Muscle layer of colon (tissue), 2 donors: ENCODE results near the gene SPRR2A.
"Not testable (repeated sequence)": the region's sequence is repeated elsewhere in the genome, so short reads cannot be mapped to it uniquely, and the experiment has no call there.

Source experiments
- H3K27ac ChIP-seq: one replicate; pipeline ENCODE4 v1.7.0; 2013; ENCODE audit warnings: low read depth, mild to moderate bottlenecking, low read length, moderate library complexity
- H3K27me3 ChIP-seq, 2 donors: one replicate each; pipeline ENCODE4 v1.7.0; 2013; ENCODE audit warnings: low read length in 2 of 2, mild to moderate bottlenecking in 2 of 2; ENCODE audit not compliant: insufficient read depth in 2 of 2, control insufficient read depth in 1 of 2
- H3K36me3 ChIP-seq: one replicate; pipeline ENCODE4 v1.7.0; 2013; ENCODE audit warnings: mild to moderate bottlenecking, low read length; ENCODE audit not compliant: insufficient read depth
- H3K4me1 ChIP-seq: one replicate; pipeline ENCODE4 v1.7.0; 2013; ENCODE audit warnings: mild to moderate bottlenecking, low read length; ENCODE audit not compliant: insufficient read depth
- H3K4me3 ChIP-seq, 2 donors: one replicate each; pipeline ENCODE4 v1.7.0; 2013; ENCODE audit warnings: low read length in 2 of 2, low read depth in 1 of 2, mild to moderate bottlenecking in 1 of 2, moderate library complexity in 1 of 2
- H3K9ac ChIP-seq: one replicate; pipeline ENCODE4 v1.7.0; 2013; ENCODE audit warnings: low read length
- H3K9me3 ChIP-seq: one replicate; pipeline ENCODE4 v1.7.0; 2013; ENCODE audit warnings: mild to moderate bottlenecking, low read length
- donor health status: abdominal sarcoma.
- donor health status: Adenocarcinoma of cecum.

The SPRR2A gene

GRCh38 chr1:153058154-153058553, 842 bp upstream of the SPRR2A start:
- Histone ChIP-seq H3K9me3 (no peaks in the 10 kb centered on the region), H3K27ac (no peak overlapping the region), H3K4me3 (no peak overlapping the region), H3K36me3 (no peaks in the 10 kb centered on the region), H3K27me3 (no peaks in the 10 kb centered on the region), H3K4me1 (no peaks in the 10 kb centered on the region), H3K9ac (no peak overlapping the region)

- not testable (repeated sequence) for H3K9me3 ChIP-seq, H3K36me3 ChIP-seq, H3K9ac ChIP-seq, H3K4me3 ChIP-seq, H3K27ac ChIP-seq, H3K27me3 ChIP-seq, H3K4me1 ChIP-seq
These were observed 1.2 kb downstream of the SPRR2A start for GRCh38 chr1:153056111-153056510.

- H3K4me1 ChIP-seq, result no peaks in the 10 kb centered on the region
- H3K9me3 ChIP-seq, result no peaks in the 10 kb centered on the region
These were observed 8.1 kb downstream of the SPRR2A start for GRCh38 chr1:153049211-153049610.

GRCh38 chr1:153040950-153041631, 16.2 kb downstream of the SPRR2A start, which contains the start of gene SPRR2D:
SPRR2D (minus strand) TSS chr1:153041120; CDS start chr1:153040346, 774 bp downstream.
- Histone ChIP-seq H3K27ac (no peak within 1 kb of the TSS), H3K9ac (no peak within 1 kb of the TSS), H3K4me1 (no peaks in the 10 kb centered on the region), H3K4me3 (no peak within 1 kb of the TSS), H3K9me3 (no peaks in the 10 kb centered on the region), H3K27me3 (no peaks in the 10 kb centered on the region), H3K36me3 (no peaks in the 10 kb centered on the region)

More at GRCh38 chr1:153049211-153049610, 8.1 kb downstream of the SPRR2A start:
- H3K27ac ChIP-seq, result no peak overlapping the region
- H3K36me3 ChIP-seq, result no peaks in the 10 kb centered on the region
- H3K4me3 ChIP-seq, result no peak overlapping the region
- H3K9ac ChIP-seq, result no peak overlapping the region
- no peaks in the 10 kb centered on the region for H3K27me3 ChIP-seq

GRCh38 chr1:153035211-153035610, 22.1 kb downstream of the SPRR2A start:
- H3K27ac ChIP-seq, result no peak overlapping the region
- no peaks in the 10 kb centered on the region for H3K9me3 ChIP-seq
- no peak overlapping the region for H3K4me3 ChIP-seq
- H3K36me3 ChIP-seq, result no peaks in the 10 kb centered on the region
- no peak overlapping the region for H3K9ac ChIP-seq
- H3K27me3 ChIP-seq, result no peaks in the 10 kb centered on the region
- no peaks in the 10 kb centered on the region for H3K4me1 ChIP-seq

GRCh38 chr1:153032677-153033308, 24.5 kb downstream of the SPRR2A start:
- Histone ChIP-seq H3K9ac (no peak overlapping the region), H3K36me3 (no peaks in the 10 kb centered on the region), H3K4me1 (no peaks in the 10 kb centered on the region), H3K27me3 (no peaks in the 10 kb centered on the region), H3K9me3 (no peaks in the 10 kb centered on the region), H3K4me3 (no peak overlapping the region), H3K27ac (no peak overlapping the region)

GRCh38 chr1:153032073-153032472, 25.2 kb downstream of the SPRR2A start:
- H3K4me3 ChIP-seq, result no peak overlapping the region
- no peak overlapping the region for H3K27ac ChIP-seq
- no peaks in the 10 kb centered on the region for H3K9me3 ChIP-seq
- no peaks in the 10 kb centered on the region for H3K36me3 ChIP-seq
- H3K9ac ChIP-seq, result no peak overlapping the region
- no peaks in the 10 kb centered on the region for H3K4me1 ChIP-seq
- H3K27me3 ChIP-seq, result no peaks in the 10 kb centered on the region

- Histone ChIP-seq H3K27ac (no peak within 1 kb of the TSS), H3K4me1 (no peaks in the 10 kb centered on the region), H3K9me3 (no peaks in the 10 kb centered on the region)
These were observed 26.4 kb downstream of the SPRR2A start, which contains the start of gene SPRR1B for GRCh38 chr1:153030895-153031294. SPRR1B (plus strand) TSS chr1:153031203; CDS start chr1:153032346, 1,143 bp downstream.

GRCh38 chr1:153028766-153029165, 28.5 kb downstream of the SPRR2A start:
- Histone ChIP-seq H3K27ac (no peak overlapping the region), H3K4me3 (no peak overlapping the region), H3K9me3 (no peaks in the 10 kb centered on the region), H3K4me1 (no peaks in the 10 kb centered on the region), H3K9ac (no peak overlapping the region), H3K27me3 (no peaks in the 10 kb centered on the region), H3K36me3 (no peaks in the 10 kb centered on the region)

More at GRCh38 chr1:153030895-153031294, 26.4 kb downstream of the SPRR2A start, which contains the start of gene SPRR1B:
- Histone ChIP-seq H3K27me3 (no peaks in the 10 kb centered on the region), H3K4me3 (no peak within 1 kb of the TSS), H3K36me3 (no peaks in the 10 kb centered on the region), H3K9ac (no peak within 1 kb of the TSS)

GRCh38 chr1:153025797-153026196, 31.5 kb downstream of the SPRR2A start:
- no peaks in the 10 kb centered on the region for H3K27me3 ChIP-seq
- no peak overlapping the region for H3K9ac ChIP-seq
- no peaks in the 10 kb centered on the region for H3K36me3 ChIP-seq
- no peak overlapping the region for H3K27ac ChIP-seq
- no peak overlapping the region for H3K4me3 ChIP-seq
- no peaks in the 10 kb centered on the region for H3K9me3 ChIP-seq
- H3K4me1 ChIP-seq, result no peaks in the 10 kb centered on the region

GRCh38 chr1:153024413-153024812, 32.9 kb downstream of the SPRR2A start:
- H3K9me3 ChIP-seq, result no peaks in the 10 kb centered on the region
- no peaks in the 10 kb centered on the region for H3K36me3 ChIP-seq
- no peaks in the 10 kb centered on the region for H3K4me1 ChIP-seq
- H3K27ac ChIP-seq, result no peak overlapping the region
- H3K27me3 ChIP-seq, result no peaks in the 10 kb centered on the region
- no peak overlapping the region for H3K4me3 ChIP-seq
- no peak overlapping the region for H3K9ac ChIP-seq

GRCh38 chr1:153023109-153023508, 34.2 kb downstream of the SPRR2A start:
- Histone ChIP-seq H3K27ac (no peak overlapping the region), H3K9ac (no peak overlapping the region), H3K4me3 (no peak overlapping the region), H3K27me3 (no peaks in the 10 kb centered on the region), H3K36me3 (no peaks in the 10 kb centered on the region), H3K4me1 (no peaks in the 10 kb centered on the region), H3K9me3 (no peaks in the 10 kb centered on the region)
